Calu3 (cell line): ENCODE results near the gene C9orf50. TPM values are rescaled to one million over a fixed set of nuclear protein-coding genes. Genes with fewer than 3 reads are reported as not detected.
A peak's percentile ranks its signal among the peaks of the same experiment; 100 is the strongest.
"Not testable (repeated sequence)": the region's sequence is repeated elsewhere in the genome, so short reads cannot be mapped to it uniquely, and the experiment has no call there.

Experiments
- BruUV-seq: library from RNA; stranded (reverse); fragments of 400-500 nt; replicated peaks from 2 replicates; lab custom pipeline; 2021; lab: Mats Ljungman, UMichigan
- CTCF ChIA-PET: fragments of 300-600 bp; sonication (Branson Sonifier 250); formaldehyde crosslinking; loops from one replicate; lab custom pipeline; 2022; ENCODE audit warnings: antibody characterized with exemption; lab: Charles Lee
- DNase-seq: peaks from one replicate; pipeline ENCODE4 v3.0.0; 2022
- H3K27ac Mint-ChIP-seq: one replicate; pipeline ENCODE4 v1.8.0; 2022; ENCODE audit warnings: mixed read lengths; ENCODE audit not compliant: unreplicated experiment
- H3K27me3 Mint-ChIP-seq: one replicate; pipeline ENCODE4 v1.8.0; 2022; ENCODE audit warnings: mixed read lengths; ENCODE audit not compliant: unreplicated experiment
- H3K36me3 Mint-ChIP-seq: one replicate; pipeline ENCODE4 v1.8.0; 2022; ENCODE audit warnings: mild to moderate bottlenecking, moderate library complexity, mixed read lengths; ENCODE audit not compliant: insufficient read depth, unreplicated experiment
- H3K4me1 Mint-ChIP-seq: one replicate; pipeline ENCODE4 v1.8.0; 2022; ENCODE audit warnings: mild to moderate bottlenecking, low read depth, mixed read lengths; ENCODE audit not compliant: unreplicated experiment
- H3K4me3 Mint-ChIP-seq: one replicate; pipeline ENCODE4 v1.8.0; 2022; ENCODE audit warnings: mild to moderate bottlenecking, low read depth, moderate library complexity, mixed read lengths; ENCODE audit not compliant: unreplicated experiment
- H3K9me3 Mint-ChIP-seq: one replicate; pipeline ENCODE4 v1.8.0; 2022; ENCODE audit warnings: low read depth, mixed read lengths; ENCODE audit not compliant: unreplicated experiment
- CTCF ChIP-seq: fragments of 200-600 bp; IDR thresholded peaks from one replicate; pipeline ENCODE4 v1.8.0; 2022; ENCODE audit warnings: antibody characterized with exemption; ENCODE audit not compliant: unreplicated experiment
- intact Hi-C: fragments of 100-400 bp; cut with micrococcal nuclease; formaldehyde crosslinking; loops from one replicate; pipeline ENCODE4 v1.10.0; 2022; ENCODE audit not compliant: unreplicated experiment
- total RNA-seq: library from RNA; stranded (reverse); gene quantifications from 2 replicates; pipeline ENCODE4 v1.2.3, GENCODE V29; 2022

The C9orf50 gene
- total RNA-seq, 1 experiment from 2014 or later, result not detected

- DNase-seq, result no peak
- Mint-ChIP-seq H3K4me1 (no peaks in the 10 kb centered on the region), H3K36me3 (no peaks in the 10 kb centered on the region), H3K27me3 (peaks cover 37% of the 10 kb centered on the region), H3K27ac (no peak overlapping the region), H3K4me3 (peak overlapping the region; percentile 39), H3K9me3 (no peaks in the 10 kb centered on the region)
- no peak for TF ChIP-seq CTCF
- CTCF ChIA-PET, result no interaction called here
- no TSS peak for BruUV-seq
- intact Hi-C loops, result no loop called here
These were observed 44.0 kb upstream of the C9orf50 start for GRCh38 chr9:129664746-129665388.

- intact Hi-C loops, H3K36me3 Mint-ChIP-seq, DNase-seq, BruUV-seq, H3K4me3 Mint-ChIP-seq, H3K9me3 Mint-ChIP-seq, H3K27ac Mint-ChIP-seq, H3K4me1 Mint-ChIP-seq: not testable (repeated sequence)
- CTCF ChIA-PET, result interaction anchor here (1.0 kb wide), 1 partner anchor 16 kb away, joined by 3 read pairs; no protein-coding TSS in a partner anchor
- H3K27me3 Mint-ChIP-seq, result peaks cover 29% of the 10 kb centered on the region
These were observed 41.3 kb upstream of the C9orf50 start for GRCh38 chr9:129662239-129662638.

- no TSS peak for BruUV-seq
- Mint-ChIP-seq H3K4me1 (peaks cover 3% of the 10 kb centered on the region), H3K4me3 (no peak overlapping the region), H3K27ac (no peak overlapping the region), H3K27me3 (peaks cover 29% of the 10 kb centered on the region), H3K36me3 (no peaks in the 10 kb centered on the region), H3K9me3 (no peaks in the 10 kb centered on the region)
- CTCF ChIA-PET, result no interaction called here
- DNase-seq, result no peak
- no peak for TF ChIP-seq CTCF
- intact Hi-C loops, result no loop called here
These were observed 40.1 kb upstream of the C9orf50 start for GRCh38 chr9:129661029-129661428.

GRCh38 chr9:129656795-129657390 lies 36.0 kb upstream of the C9orf50 start:
- H3K27ac Mint-ChIP-seq, result no peak overlapping the region
- DNase-seq, result no peak

More at GRCh38 chr9:129656795-129657390, 36.0 kb upstream of the C9orf50 start:
- H3K4me3 Mint-ChIP-seq, result no peak overlapping the region
- TF ChIP-seq CTCF, result no peak
- H3K4me1 Mint-ChIP-seq, result peaks cover 7% of the 10 kb centered on the region
- intact Hi-C loops, result no loop called here
- BruUV-seq, result no TSS peak
- no peaks in the 10 kb centered on the region for H3K9me3 Mint-ChIP-seq
- no peaks in the 10 kb centered on the region for H3K36me3 Mint-ChIP-seq
- CTCF ChIA-PET, result interaction anchor here (1.1 kb wide), 1 partner anchor 14 kb away, joined by 3 read pairs; no protein-coding TSS in a partner anchor
- peaks cover 24% of the 10 kb centered on the region for H3K27me3 Mint-ChIP-seq
